ENCODE results near the gene PPA2.

DNA sequence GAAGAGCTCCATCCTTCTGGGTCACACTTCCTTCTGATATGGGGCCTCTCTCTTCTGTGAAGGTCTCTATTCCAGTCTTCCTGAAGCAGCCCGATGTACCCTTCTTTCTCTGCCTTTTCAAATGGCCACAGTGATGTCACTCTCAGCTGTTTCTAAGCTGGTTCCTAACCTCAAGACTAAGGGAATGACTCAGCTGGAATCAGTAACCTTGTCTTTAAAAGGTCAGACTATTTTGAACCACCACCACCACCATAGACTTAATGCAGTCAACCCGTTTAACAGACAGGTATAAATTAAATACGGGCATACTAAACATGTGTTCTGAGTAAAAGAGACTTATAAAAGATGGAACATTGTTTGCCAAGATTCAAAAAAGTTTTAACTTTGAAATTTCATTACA, 121.0 kb downstream of the PPA2 start:
- TF ChIP-seq EZH2 (IDR thresholded peaks at IDR 0.05; ENCODE audit: borderline replicate concordance, insufficient read depth, low read length, poor library complexity, severe bottlenecking) (no peak), RAD21 (conservative IDR thresholded peaks at IDR 0.05) (no peak), EP300 (conservative IDR thresholded peaks at IDR 0.05; ENCODE audit: poor library complexity, severe bottlenecking) (no peak), POLR2AphosphoS5 (IDR thresholded peaks at IDR 0.05) (no peak), TAF1 (IDR thresholded peaks at IDR 0.05; ENCODE audit: low read depth) (no peak), SMC3 (conservative IDR thresholded peaks at IDR 0.05; ENCODE audit: poor library complexity) (no peak)
- TF ChIP-seq, protein P1, sequence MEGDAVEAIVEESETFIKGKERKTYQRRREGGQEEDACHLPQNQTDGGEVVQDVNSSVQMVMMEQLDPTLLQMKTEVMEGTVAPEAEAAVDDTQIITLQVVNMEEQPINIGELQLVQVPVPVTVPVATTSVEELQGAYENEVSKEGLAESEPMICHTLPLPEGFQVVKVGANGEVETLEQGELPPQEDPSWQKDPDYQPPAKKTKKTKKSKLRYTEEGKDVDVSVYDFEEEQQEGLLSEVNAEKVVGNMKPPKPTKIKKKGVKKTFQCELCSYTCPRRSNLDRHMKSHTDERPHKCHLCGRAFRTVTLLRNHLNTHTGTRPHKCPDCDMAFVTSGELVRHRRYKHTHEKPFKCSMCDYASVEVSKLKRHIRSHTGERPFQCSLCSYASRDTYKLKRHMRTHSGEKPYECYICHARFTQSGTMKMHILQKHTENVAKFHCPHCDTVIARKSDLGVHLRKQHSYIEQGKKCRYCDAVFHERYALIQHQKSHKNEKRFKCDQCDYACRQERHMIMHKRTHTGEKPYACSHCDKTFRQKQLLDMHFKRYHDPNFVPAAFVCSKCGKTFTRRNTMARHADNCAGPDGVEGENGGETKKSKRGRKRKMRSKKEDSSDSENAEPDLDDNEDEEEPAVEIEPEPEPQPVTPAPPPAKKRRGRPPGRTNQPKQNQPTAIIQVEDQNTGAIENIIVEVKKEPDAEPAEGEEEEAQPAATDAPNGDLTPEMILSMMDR (IDR thresholded peaks at IDR 0.05; ENCODE audit: poor library complexity, severe bottlenecking) = no peak
- TF ChIP-seq, protein P2, sequence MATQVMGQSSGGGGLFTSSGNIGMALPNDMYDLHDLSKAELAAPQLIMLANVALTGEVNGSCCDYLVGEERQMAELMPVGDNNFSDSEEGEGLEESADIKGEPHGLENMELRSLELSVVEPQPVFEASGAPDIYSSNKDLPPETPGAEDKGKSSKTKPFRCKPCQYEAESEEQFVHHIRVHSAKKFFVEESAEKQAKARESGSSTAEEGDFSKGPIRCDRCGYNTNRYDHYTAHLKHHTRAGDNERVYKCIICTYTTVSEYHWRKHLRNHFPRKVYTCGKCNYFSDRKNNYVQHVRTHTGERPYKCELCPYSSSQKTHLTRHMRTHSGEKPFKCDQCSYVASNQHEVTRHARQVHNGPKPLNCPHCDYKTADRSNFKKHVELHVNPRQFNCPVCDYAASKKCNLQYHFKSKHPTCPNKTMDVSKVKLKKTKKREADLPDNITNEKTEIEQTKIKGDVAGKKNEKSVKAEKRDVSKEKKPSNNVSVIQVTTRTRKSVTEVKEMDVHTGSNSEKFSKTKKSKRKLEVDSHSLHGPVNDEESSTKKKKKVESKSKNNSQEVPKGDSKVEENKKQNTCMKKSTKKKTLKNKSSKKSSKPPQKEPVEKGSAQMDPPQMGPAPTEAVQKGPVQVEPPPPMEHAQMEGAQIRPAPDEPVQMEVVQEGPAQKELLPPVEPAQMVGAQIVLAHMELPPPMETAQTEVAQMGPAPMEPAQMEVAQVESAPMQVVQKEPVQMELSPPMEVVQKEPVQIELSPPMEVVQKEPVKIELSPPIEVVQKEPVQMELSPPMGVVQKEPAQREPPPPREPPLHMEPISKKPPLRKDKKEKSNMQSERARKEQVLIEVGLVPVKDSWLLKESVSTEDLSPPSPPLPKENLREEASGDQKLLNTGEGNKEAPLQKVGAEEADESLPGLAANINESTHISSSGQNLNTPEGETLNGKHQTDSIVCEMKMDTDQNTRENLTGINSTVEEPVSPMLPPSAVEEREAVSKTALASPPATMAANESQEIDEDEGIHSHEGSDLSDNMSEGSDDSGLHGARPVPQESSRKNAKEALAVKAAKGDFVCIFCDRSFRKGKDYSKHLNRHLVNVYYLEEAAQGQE (IDR thresholded peaks at IDR 0.05; ENCODE audit: borderline replicate concordance) = no peak

All from neural cell (in vitro differentiated cells).